ENCODE results near the gene SORCS2.

GRCh38 chr4:7212921-7213320, 20.6 kb downstream of the SORCS2 start:
- TF ChIP-seq, protein P1, sequence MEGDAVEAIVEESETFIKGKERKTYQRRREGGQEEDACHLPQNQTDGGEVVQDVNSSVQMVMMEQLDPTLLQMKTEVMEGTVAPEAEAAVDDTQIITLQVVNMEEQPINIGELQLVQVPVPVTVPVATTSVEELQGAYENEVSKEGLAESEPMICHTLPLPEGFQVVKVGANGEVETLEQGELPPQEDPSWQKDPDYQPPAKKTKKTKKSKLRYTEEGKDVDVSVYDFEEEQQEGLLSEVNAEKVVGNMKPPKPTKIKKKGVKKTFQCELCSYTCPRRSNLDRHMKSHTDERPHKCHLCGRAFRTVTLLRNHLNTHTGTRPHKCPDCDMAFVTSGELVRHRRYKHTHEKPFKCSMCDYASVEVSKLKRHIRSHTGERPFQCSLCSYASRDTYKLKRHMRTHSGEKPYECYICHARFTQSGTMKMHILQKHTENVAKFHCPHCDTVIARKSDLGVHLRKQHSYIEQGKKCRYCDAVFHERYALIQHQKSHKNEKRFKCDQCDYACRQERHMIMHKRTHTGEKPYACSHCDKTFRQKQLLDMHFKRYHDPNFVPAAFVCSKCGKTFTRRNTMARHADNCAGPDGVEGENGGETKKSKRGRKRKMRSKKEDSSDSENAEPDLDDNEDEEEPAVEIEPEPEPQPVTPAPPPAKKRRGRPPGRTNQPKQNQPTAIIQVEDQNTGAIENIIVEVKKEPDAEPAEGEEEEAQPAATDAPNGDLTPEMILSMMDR (conservative IDR thresholded peaks at IDR 0.05; ENCODE audit: low read depth, low read length): no peak
- TF ChIP-seq EZH2 (IDR thresholded peaks at IDR 0.05; ENCODE audit: borderline replicate concordance, low read depth, low read length, poor library complexity, severe bottlenecking): no peak

Measured in A673 (cell line).